Osteoblast (primary cell): Measurements from ENCODE around the gene CEP104. TPM values are rescaled to one million over a fixed set of nuclear protein-coding genes. Genes with fewer than 3 reads are reported as not detected.
"Not testable (repeated sequence)": the region's sequence is repeated elsewhere in the genome, so short reads cannot be mapped to it uniquely, and the experiment has no call there.

ENCODE experiments used
- DNase-seq: peaks from one replicate; pipeline ENCODE4 v3.0.0; 2011; ENCODE audit warnings: low spot score, mixed read lengths; ENCODE audit not compliant: insufficient read length; ENCODE audit errors: missing footprints
- H2AFZ ChIP-seq: 2 replicates; pipeline ENCODE4 v1.6.0; 2011; ENCODE audit warnings: mild to moderate bottlenecking, low read length
- H3K27ac ChIP-seq: 2 replicates; pipeline ENCODE4 v1.5.1; 2011; ENCODE audit warnings: mild to moderate bottlenecking, low read depth, low read length, moderate library complexity
- H3K27me3 ChIP-seq: 2 replicates; pipeline ENCODE4 v1.6.0; 2012; ENCODE audit warnings: mild to moderate bottlenecking, control low read depth, inconsistent platforms, low read length, moderate library complexity; ENCODE audit not compliant: insufficient read depth
- H3K36me3 ChIP-seq: 2 replicates; pipeline ENCODE4 v1.5.1; 2011; ENCODE audit warnings: mild to moderate bottlenecking, low read length, control low read depth, moderate library complexity; ENCODE audit not compliant: insufficient read depth
- H3K4me1 ChIP-seq: 2 replicates; pipeline ENCODE4 v1.5.1; 2011; ENCODE audit warnings: mild to moderate bottlenecking, low read length, control low read depth, moderate library complexity; ENCODE audit not compliant: insufficient read depth
- H3K4me2 ChIP-seq: 2 replicates; pipeline ENCODE4 v1.6.0; 2011; ENCODE audit warnings: mild to moderate bottlenecking, low read length; ENCODE audit not compliant: insufficient read depth
- H3K4me3 ChIP-seq: fragments of 200-600 bp; sonication (generic); 3 replicates; pipeline ENCODE4 v1.5.1; 2012; ENCODE audit warnings: mild to moderate bottlenecking, low read length, inconsistent platforms; ENCODE audit not compliant: insufficient read depth
- H3K79me2 ChIP-seq: 2 replicates; pipeline ENCODE4 v1.6.0; 2012; ENCODE audit warnings: mild to moderate bottlenecking, low read length, control low read depth, inconsistent platforms; ENCODE audit not compliant: insufficient read depth
- H3K9me3 ChIP-seq: 2 replicates; pipeline ENCODE4 v1.5.1; 2011; ENCODE audit warnings: low read depth, low read length, control low read depth
- H4K20me1 ChIP-seq: 2 replicates; pipeline ENCODE4 v1.6.0; 2012; ENCODE audit warnings: mild to moderate bottlenecking, low read length, control low read depth; ENCODE audit not compliant: insufficient read depth
- CTCF ChIP-seq: IDR thresholded peaks from 2 replicates; pipeline ENCODE4 v1.5.1; 2011; ENCODE audit warnings: mild to moderate bottlenecking, low read depth, low read length, moderate library complexity; ENCODE audit errors: extremely low read depth
- total RNA-seq: library from RNA; depleted of rRNA; stranded (reverse); fragments of >200 nt; gene quantifications from 2 replicates; pipeline ENCODE4 v1.2.3, GENCODE V29; 2012

CEP104 gene
- total RNA-seq, 1 donor: 21.7 TPM

- H3K79me2 ChIP-seq: no peaks in the 10 kb centered on the region
- H3K27ac ChIP-seq: no peak overlapping the region
- no peak overlapping the region for H3K4me3 ChIP-seq
- no peaks in the 10 kb centered on the region for H3K27me3 ChIP-seq
- no peaks in the 10 kb centered on the region for H4K20me1 ChIP-seq
- no peaks in the 10 kb centered on the region for H3K9me3 ChIP-seq
- peaks cover 14% of the 10 kb centered on the region for H3K36me3 ChIP-seq
- H3K4me2 ChIP-seq: no peak overlapping the region
- peak; percentile 52 for DNase-seq
- H2AFZ ChIP-seq: no peak overlapping the region
- H3K4me1 ChIP-seq: no peaks in the 10 kb centered on the region
- TF ChIP-seq CTCF: no peak
Observed at GRCh38 chr1:3814771-3815561, 42.0 kb downstream of the CEP104 start.

- Histone ChIP-seq H3K36me3 (peaks cover 14% of the 10 kb centered on the region), H3K9me3 (no peaks in the 10 kb centered on the region), H3K79me2 (no peaks in the 10 kb centered on the region), H3K4me3 (no peak overlapping the region), H3K4me2 (no peak overlapping the region), H4K20me1 (no peaks in the 10 kb centered on the region), H2AFZ (no peak overlapping the region), H3K27ac (no peak overlapping the region), H3K4me1 (no peaks in the 10 kb centered on the region), H3K27me3 (no peaks in the 10 kb centered on the region)
- no peak for DNase-seq
- no peak for TF ChIP-seq CTCF
Observed at GRCh38 chr1:3814065-3814464, 42.9 kb downstream of the CEP104 start.

GRCh38 chr1:3811595-3811911 lies 45.5 kb downstream of the CEP104 start:
- no peak for TF ChIP-seq CTCF
- Histone ChIP-seq H3K4me2 (peak overlapping the region; percentile 64), H3K27ac (no peak overlapping the region), H3K27me3 (no peaks in the 10 kb centered on the region), H4K20me1 (no peaks in the 10 kb centered on the region), H2AFZ (no peak overlapping the region), H3K79me2 (no peaks in the 10 kb centered on the region), H3K9me3 (no peaks in the 10 kb centered on the region), H3K36me3 (peaks cover 14% of the 10 kb centered on the region), H3K4me3 (peak overlapping the region; percentile 31), H3K4me1 (no peaks in the 10 kb centered on the region)
- peak; percentile 30 for DNase-seq

GRCh38 chr1:3810149-3810761 lies 46.8 kb downstream of the CEP104 start:
- not testable (repeated sequence) for H3K27me3 ChIP-seq, H2AFZ ChIP-seq, H3K4me1 ChIP-seq, H3K4me3 ChIP-seq, H4K20me1 ChIP-seq, H3K9me3 ChIP-seq, H3K4me2 ChIP-seq, H3K27ac ChIP-seq, H3K79me2 ChIP-seq
- DNase-seq: peak; percentile 43
- H3K36me3 ChIP-seq: peaks cover 11% of the 10 kb centered on the region
